ENCODE results near the gene AGMAT. TPM values are rescaled to one million over a fixed set of nuclear protein-coding genes. Genes with fewer than 3 reads are reported as not detected.
"Not testable (repeated sequence)": the region's sequence is repeated elsewhere in the genome, so short reads cannot be mapped to it uniquely, and the experiment has no call there.

Gene AGMAT
- total RNA-seq, 2 donors from 2014 or later = 0.21 TPM; not detected in 1

DNA sequence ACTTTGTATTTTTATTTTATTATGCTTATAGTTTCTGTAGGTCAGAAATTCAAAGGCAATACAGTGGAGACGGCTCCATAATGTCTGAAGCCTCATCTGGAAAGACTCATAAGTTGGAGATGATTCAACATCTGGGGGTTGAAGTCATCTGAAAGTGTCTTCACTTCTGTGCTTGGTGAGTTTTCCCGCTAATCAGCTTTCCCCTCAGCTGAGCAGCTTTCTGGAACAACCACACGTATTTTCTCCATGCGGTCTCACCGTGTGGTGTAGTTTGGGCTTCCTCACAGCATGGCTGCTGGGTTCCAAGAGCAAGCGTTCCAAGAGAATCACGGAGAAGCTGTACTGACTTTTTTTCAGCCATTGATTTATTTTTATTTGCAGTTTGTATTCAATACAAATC, 24.8 kb upstream of the AGMAT start:
- H3K27ac ChIP-seq = no peak overlapping the region
- no peaks in the 10 kb centered on the region for H3K27me3 ChIP-seq (replicated peaks; ENCODE audit: insufficient read depth)
- no peaks in the 10 kb centered on the region for H3K9me3 ChIP-seq
- H3K4me1 ChIP-seq (ENCODE audit: control insufficient read depth in 1 of 2, low read depth in 2 of 2) = no peaks in the 10 kb centered on the region
- TF ChIP-seq, protein P1, sequence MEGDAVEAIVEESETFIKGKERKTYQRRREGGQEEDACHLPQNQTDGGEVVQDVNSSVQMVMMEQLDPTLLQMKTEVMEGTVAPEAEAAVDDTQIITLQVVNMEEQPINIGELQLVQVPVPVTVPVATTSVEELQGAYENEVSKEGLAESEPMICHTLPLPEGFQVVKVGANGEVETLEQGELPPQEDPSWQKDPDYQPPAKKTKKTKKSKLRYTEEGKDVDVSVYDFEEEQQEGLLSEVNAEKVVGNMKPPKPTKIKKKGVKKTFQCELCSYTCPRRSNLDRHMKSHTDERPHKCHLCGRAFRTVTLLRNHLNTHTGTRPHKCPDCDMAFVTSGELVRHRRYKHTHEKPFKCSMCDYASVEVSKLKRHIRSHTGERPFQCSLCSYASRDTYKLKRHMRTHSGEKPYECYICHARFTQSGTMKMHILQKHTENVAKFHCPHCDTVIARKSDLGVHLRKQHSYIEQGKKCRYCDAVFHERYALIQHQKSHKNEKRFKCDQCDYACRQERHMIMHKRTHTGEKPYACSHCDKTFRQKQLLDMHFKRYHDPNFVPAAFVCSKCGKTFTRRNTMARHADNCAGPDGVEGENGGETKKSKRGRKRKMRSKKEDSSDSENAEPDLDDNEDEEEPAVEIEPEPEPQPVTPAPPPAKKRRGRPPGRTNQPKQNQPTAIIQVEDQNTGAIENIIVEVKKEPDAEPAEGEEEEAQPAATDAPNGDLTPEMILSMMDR (IDR thresholded peaks at IDR 0.05) = no peak
- DNase-seq (ENCODE audit: low spot score) (no peak), ATAC-seq (ENCODE audit: insufficient number of reproducible peaks, low FRiP score, low read depth) (no peak)
- no peak overlapping the region for H3K4me3 ChIP-seq
- no peaks in the 10 kb centered on the region for H3K36me3 ChIP-seq

DNA sequence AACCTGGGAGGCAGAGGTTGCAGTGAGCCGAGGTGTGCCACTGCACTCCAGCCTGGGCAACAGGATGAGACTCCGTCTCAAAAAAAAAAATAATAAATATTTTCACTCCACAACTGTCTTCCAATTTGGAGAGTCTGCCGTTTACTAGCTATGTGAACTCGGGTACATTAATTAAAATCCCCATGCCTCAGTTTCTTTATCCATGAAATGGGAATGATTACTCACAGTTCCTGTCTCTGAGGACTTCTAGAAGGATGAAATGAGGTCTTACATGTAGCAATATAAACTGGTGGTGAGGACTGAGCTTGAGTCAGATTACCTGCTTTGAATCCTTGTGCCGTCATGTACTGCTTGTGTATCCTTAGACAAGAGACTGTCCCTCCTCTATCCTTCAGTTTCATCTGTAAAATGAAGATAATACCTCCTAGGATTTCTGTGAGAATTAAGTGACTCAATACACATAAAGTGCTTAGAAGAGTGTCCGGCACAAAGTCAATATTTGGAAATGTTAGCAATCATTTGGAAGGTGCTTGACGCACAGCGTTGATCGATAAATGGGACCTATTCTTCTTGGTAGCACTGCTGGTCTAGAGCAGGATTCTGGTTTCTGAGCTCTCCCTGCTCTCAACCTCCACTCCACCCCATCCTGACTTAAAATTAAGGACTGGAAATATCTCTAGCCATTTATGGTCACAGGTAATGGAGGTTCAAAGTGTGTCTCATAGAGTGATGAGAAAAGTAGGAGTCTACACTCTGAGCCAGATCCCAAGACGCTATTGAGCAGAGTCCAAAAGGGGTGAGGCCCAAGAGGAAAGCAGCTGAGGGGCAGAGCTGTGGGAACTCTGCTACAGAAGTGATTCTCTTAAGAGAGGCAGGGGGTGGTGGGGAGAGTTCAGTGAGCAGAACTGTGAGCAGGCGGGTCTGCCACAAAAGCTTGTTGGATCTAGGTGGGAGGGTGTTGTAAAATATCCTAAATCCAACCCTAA, 20.8 kb upstream of the AGMAT start:
- DNase-seq (ENCODE audit: low spot score) (no peak), ATAC-seq (ENCODE audit: insufficient number of reproducible peaks, low FRiP score, low read depth) (no peak)
- TF ChIP-seq, protein P1 (IDR thresholded peaks at IDR 0.05) = no peak

DNA sequence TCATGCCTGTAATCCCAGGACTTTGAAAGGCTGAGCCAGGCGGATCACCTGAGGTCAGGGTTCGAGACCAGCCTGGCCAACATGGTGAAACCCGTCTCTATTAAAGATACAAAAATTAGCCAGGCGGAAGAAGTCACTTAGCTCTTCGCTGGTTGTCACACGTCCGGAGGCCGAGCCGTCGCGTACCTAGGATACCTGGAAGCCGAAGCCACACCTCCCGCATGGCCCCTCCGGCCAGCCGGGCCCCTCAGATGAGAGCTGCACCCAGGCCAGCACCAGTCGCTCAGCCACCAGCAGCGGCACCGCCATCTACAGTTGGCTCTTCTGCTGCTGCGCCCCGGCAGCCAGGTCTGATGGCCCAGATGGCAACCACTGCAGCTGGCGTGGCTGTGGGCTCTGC, 19.5 kb upstream of the AGMAT start:
- not testable (repeated sequence) for H3K27me3 ChIP-seq (replicated peaks; ENCODE audit: insufficient read depth); H3K27ac ChIP-seq

More for the DNA sequence above, 20.8 kb upstream of the AGMAT start:
- Histone ChIP-seq H3K27me3 (replicated peaks; ENCODE audit: insufficient read depth) (no peaks in the 10 kb centered on the region), H3K4me1 (ENCODE audit: control insufficient read depth in 1 of 2, low read depth in 2 of 2) (peaks cover 0 to 10% of the 10 kb centered on the region in 2 donors), H3K36me3 (no peaks in the 10 kb centered on the region), H3K27ac (no peak overlapping the region), H3K9me3 (no peaks in the 10 kb centered on the region), H3K4me3 (no peak overlapping the region)

DNA sequence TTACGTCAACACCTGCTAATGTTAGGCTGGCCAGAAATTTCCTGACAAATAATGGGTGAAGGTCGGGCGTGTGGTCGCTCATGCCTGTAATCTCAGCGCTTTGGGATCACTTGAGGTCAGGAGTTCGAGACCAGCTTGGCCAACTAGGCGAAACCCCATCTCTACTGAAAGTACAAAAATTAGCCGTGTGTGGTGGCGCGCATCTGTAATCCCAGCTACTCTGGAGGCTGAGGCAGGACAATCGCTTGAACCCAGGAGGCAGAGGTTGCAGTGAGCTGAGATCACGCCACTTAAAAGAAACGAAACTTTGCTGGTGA, 19.1 kb upstream of the AGMAT start:
- H3K9me3 ChIP-seq; H3K27me3 ChIP-seq (replicated peaks; ENCODE audit: insufficient read depth); H3K36me3 ChIP-seq; ATAC-seq (ENCODE audit: insufficient number of reproducible peaks, low FRiP score, low read depth); DNase-seq (ENCODE audit: low spot score): not testable (repeated sequence)
- peak overlapping the region; percentile 71 to 79 for H3K27ac ChIP-seq
- H3K4me1 ChIP-seq (ENCODE audit: control insufficient read depth in 1 of 2, low read depth in 2 of 2) = peaks cover 0 to 10% of the 10 kb centered on the region in 2 donors
- H3K4me3 ChIP-seq = peak overlapping the region; percentile 77

More for the DNA sequence above, 19.5 kb upstream of the AGMAT start:
- peaks cover 0 to 10% of the 10 kb centered on the region in 2 donors for H3K4me1 ChIP-seq (ENCODE audit: control insufficient read depth in 1 of 2, low read depth in 2 of 2)
- H3K9me3 ChIP-seq; DNase-seq (ENCODE audit: low spot score); H3K4me3 ChIP-seq; ATAC-seq (ENCODE audit: insufficient number of reproducible peaks, low FRiP score, low read depth); H3K36me3 ChIP-seq: not testable (repeated sequence)

DNA sequence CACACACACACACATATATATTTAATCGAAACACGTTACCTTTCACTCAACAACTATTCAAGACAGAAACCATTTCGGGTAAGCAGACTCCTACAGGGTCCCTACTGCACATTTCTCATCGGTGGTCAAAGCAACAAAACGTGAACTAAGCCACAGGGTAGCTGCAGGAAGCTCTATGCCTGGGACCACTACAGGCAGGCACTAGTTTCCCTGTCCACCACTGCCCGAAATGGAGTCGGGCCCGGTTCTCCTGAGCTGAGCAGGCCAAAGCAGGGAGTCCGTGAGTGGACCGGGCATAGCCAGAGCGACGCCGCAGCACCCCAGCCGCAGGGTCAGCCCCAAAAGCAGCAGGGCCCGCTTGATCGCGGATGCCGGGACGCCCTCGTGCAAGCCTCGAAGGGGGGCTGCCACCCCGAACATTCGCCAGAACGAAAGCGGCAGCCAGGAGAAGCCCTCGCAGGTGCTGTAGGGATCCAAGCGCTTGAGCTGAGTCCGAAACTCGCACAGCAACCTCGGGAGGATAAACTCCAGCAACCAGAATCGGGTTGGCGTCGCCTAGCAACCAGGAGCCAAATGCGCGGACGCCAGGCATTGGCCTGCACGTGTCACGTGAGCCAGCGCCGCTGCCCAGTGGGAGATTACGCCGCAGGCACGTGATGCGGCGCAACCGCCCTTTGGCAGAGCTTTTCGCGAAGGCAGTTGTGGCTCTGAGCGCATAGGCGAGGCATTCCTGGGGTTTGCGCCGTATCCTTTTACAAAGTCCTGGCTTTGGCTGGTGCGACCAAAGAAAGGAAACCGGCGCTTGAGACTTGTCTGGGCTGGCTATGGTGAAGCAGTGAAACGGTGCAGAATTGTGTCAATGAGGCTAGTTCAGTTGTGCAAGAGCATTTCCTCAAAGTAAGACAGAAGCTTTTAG, 18.5 kb upstream of the AGMAT start:
- ATAC-seq (ENCODE audit: insufficient number of reproducible peaks, low FRiP score, low read depth) = peak; percentile 97
- H3K4me3 ChIP-seq = peak overlapping the region; percentile 77
- TF ChIP-seq, protein P1 (IDR thresholded peaks at IDR 0.05) = no peak
- H3K27ac ChIP-seq = peak overlapping the region; percentile 71 to 79
- H3K4me1 ChIP-seq (ENCODE audit: control insufficient read depth in 1 of 2, low read depth in 2 of 2) = peaks cover 0 to 10% of the 10 kb centered on the region in 2 donors
- no peaks in the 10 kb centered on the region for H3K36me3 ChIP-seq
- DNase-seq (ENCODE audit: low spot score) = peak; percentile 92
- H3K9me3 ChIP-seq = no peaks in the 10 kb centered on the region
- no peaks in the 10 kb centered on the region for H3K27me3 ChIP-seq (replicated peaks; ENCODE audit: insufficient read depth)

DNA sequence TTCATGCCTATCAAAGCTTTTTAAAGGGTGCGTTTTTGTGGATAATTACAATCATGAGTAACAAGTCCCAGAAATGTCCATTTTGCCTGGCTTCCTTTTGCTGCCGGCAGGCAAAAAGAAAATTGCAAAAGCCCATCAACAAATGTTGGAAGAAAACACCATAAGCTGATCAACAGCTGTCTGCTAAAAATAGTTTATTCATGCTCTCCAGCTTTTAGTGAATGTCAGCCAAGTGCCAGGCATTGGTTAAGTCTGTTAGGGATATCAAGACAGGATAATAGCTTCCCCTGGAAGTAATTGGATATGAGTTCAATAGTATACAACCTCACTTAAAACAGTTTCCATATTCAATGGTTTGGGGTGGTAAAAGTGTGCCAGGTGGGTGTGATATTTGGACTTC, 13.6 kb upstream of the AGMAT start:
- no peaks in the 10 kb centered on the region for H3K9me3 ChIP-seq
- H3K27ac ChIP-seq = no peak overlapping the region
- TF ChIP-seq, protein P1 (IDR thresholded peaks at IDR 0.05) = no peak
- H3K4me3 ChIP-seq = no peak overlapping the region
- H3K36me3 ChIP-seq = no peaks in the 10 kb centered on the region
- H3K27me3 ChIP-seq (replicated peaks; ENCODE audit: insufficient read depth) = no peaks in the 10 kb centered on the region
- DNase-seq (ENCODE audit: low spot score) (no peak), ATAC-seq (ENCODE audit: insufficient number of reproducible peaks, low FRiP score, low read depth) (no peak)
- peaks cover 0 to 10% of the 10 kb centered on the region in 2 donors for H3K4me1 ChIP-seq (ENCODE audit: control insufficient read depth in 1 of 2, low read depth in 2 of 2)

All from thoracic aorta (tissue), 2 donors.